CD4-positive, alpha-beta T cell treated with Interleukin-17A for 1 hour (primary cell): ENCODE data around the gene ESYT2.

Source experiments
- DNase-seq: peaks from one replicate; pipeline ENCODE4 v3.0.0-alpha.2; 2020

ESYT2 gene

GRCh38 chr7:158821171-158822031 lies 7.9 kb downstream of the ESYT2 start:
- DNase-seq, result no peak

GRCh38 chr7:158820656-158821055 lies 8.7 kb downstream of the ESYT2 start:
- no peak for DNase-seq

- no peak for DNase-seq
These were observed 9.6 kb downstream of the ESYT2 start for GRCh38 chr7:158819571-158820203.

- DNase-seq, result peak; percentile 90
These were observed 10.7 kb downstream of the ESYT2 start for GRCh38 chr7:158818325-158819213.

GRCh38 chr7:158816995-158817394 lies 12.3 kb downstream of the ESYT2 start:
- peak; percentile 52 for DNase-seq

- no peak for DNase-seq
These were observed 13.0 kb downstream of the ESYT2 start for GRCh38 chr7:158816271-158816670.

GRCh38 chr7:158815800-158816128 lies 13.5 kb downstream of the ESYT2 start:
- DNase-seq, result no peak

- DNase-seq, result no peak
These were observed 14.1 kb downstream of the ESYT2 start for GRCh38 chr7:158815083-158815799.

GRCh38 chr7:158814637-158815036 lies 14.7 kb downstream of the ESYT2 start:
- peak; percentile 75 for DNase-seq

GRCh38 chr7:158812684-158813083 lies 16.6 kb downstream of the ESYT2 start:
- peak; percentile 92 for DNase-seq

GRCh38 chr7:158811894-158812293 lies 17.4 kb downstream of the ESYT2 start:
- no peak for DNase-seq

GRCh38 chr7:158811461-158811860 lies 17.8 kb downstream of the ESYT2 start:
- peak; percentile 39 for DNase-seq

- no peak for DNase-seq
These were observed 18.5 kb downstream of the ESYT2 start for GRCh38 chr7:158810846-158811245.

- peak; percentile 57 for DNase-seq
These were observed 19.7 kb downstream of the ESYT2 start for GRCh38 chr7:158809596-158809995.

GRCh38 chr7:158808126-158808525 lies 21.2 kb downstream of the ESYT2 start:
- DNase-seq, result no peak

GRCh38 chr7:158805937-158806336 lies 23.4 kb downstream of the ESYT2 start:
- DNase-seq, result no peak

- no peak for DNase-seq
These were observed 23.9 kb downstream of the ESYT2 start for GRCh38 chr7:158805414-158805813.

- peak; percentile 51 for DNase-seq
These were observed 25.0 kb downstream of the ESYT2 start for GRCh38 chr7:158804335-158804734.

GRCh38 chr7:158803367-158803969 lies 25.8 kb downstream of the ESYT2 start:
- DNase-seq, result peak; percentile 39

GRCh38 chr7:158802535-158803366 lies 26.6 kb downstream of the ESYT2 start:
- no peak for DNase-seq

GRCh38 chr7:158798741-158799140 lies 30.6 kb downstream of the ESYT2 start:
- no peak for DNase-seq
